Rectal smooth muscle tissue (tissue), 1 donor: Measurements from ENCODE around the gene ATRIP.
A peak's percentile ranks its signal among the peaks of the same experiment; 100 is the strongest.

ENCODE experiments used
- H3K27ac ChIP-seq: one replicate; pipeline ENCODE4 v1.7.0; 2013; ENCODE audit warnings: low read depth, low read length, inconsistent platforms
- H3K27me3 ChIP-seq: one replicate; pipeline ENCODE4 v1.7.0; 2013; ENCODE audit warnings: low read length; ENCODE audit not compliant: control insufficient read depth, insufficient read depth
- H3K36me3 ChIP-seq: one replicate; pipeline ENCODE4 v1.7.0; 2013; ENCODE audit warnings: low read length; ENCODE audit not compliant: control insufficient read depth, insufficient read depth
- H3K4me1 ChIP-seq: one replicate; pipeline ENCODE4 v1.7.0; 2013; ENCODE audit warnings: low read length; ENCODE audit not compliant: control insufficient read depth, insufficient read depth
- H3K4me3 ChIP-seq: one replicate; pipeline ENCODE4 v1.7.0; 2013; ENCODE audit warnings: low read length
- H3K9ac ChIP-seq: one replicate; pipeline ENCODE4 v1.7.0; 2013; ENCODE audit warnings: low read length

ATRIP gene

GRCh38 chr3:48422272-48422671 lies 24.3 kb upstream of the ATRIP start:
- no peak overlapping the region for H3K27ac ChIP-seq
- H3K9ac ChIP-seq: no peak overlapping the region

GRCh38 chr3:48422681-48423080 lies 23.9 kb upstream of the ATRIP start:
- Histone ChIP-seq H3K36me3 (peaks cover 11% of the 10 kb centered on the region), H3K27ac (no peak overlapping the region), H3K4me3 (no peak overlapping the region), H3K4me1 (peaks cover 30% of the 10 kb centered on the region), H3K9ac (no peak overlapping the region), H3K27me3 (no peaks in the 10 kb centered on the region)

More at GRCh38 chr3:48422272-48422671, 24.3 kb upstream of the ATRIP start:
- Histone ChIP-seq H3K4me3 (no peak overlapping the region), H3K36me3 (peaks cover 14% of the 10 kb centered on the region), H3K27me3 (no peaks in the 10 kb centered on the region), H3K4me1 (peaks cover 27% of the 10 kb centered on the region)

- Histone ChIP-seq H3K27ac (peak overlapping the region; percentile 33), H3K4me1 (peaks cover 36% of the 10 kb centered on the region), H3K9ac (no peak overlapping the region)
Measured at GRCh38 chr3:48423241-48423882, 23.2 kb upstream of the ATRIP start.

GRCh38 chr3:48423883-48424695 lies 22.4 kb upstream of the ATRIP start:
- Histone ChIP-seq H3K4me1 (peaks cover 37% of the 10 kb centered on the region), H3K27ac (no peak overlapping the region), H3K27me3 (no peaks in the 10 kb centered on the region), H3K9ac (no peak overlapping the region), H3K36me3 (peaks cover 5% of the 10 kb centered on the region), H3K4me3 (no peak overlapping the region)

More at GRCh38 chr3:48423241-48423882, 23.2 kb upstream of the ATRIP start:
- Histone ChIP-seq H3K27me3 (no peaks in the 10 kb centered on the region), H3K4me3 (no peak overlapping the region), H3K36me3 (peaks cover 11% of the 10 kb centered on the region)

GRCh38 chr3:48425281-48425812 lies 21.2 kb upstream of the ATRIP start:
- Histone ChIP-seq H3K27me3 (no peaks in the 10 kb centered on the region), H3K27ac (peak overlapping the region; percentile 88), H3K4me1 (peaks cover 41% of the 10 kb centered on the region), H3K9ac (no peak overlapping the region), H3K36me3 (peaks cover 2% of the 10 kb centered on the region), H3K4me3 (no peak overlapping the region)

- no peaks in the 10 kb centered on the region for H3K27me3 ChIP-seq
- no peak overlapping the region for H3K9ac ChIP-seq
- peak overlapping the region; percentile 88 for H3K27ac ChIP-seq
- peak overlapping the region; percentile 44 for H3K4me3 ChIP-seq
- H3K4me1 ChIP-seq: peaks cover 42% of the 10 kb centered on the region
- H3K36me3 ChIP-seq: no peaks in the 10 kb centered on the region
Measured at GRCh38 chr3:48426401-48426909, 20.1 kb upstream of the ATRIP start.

GRCh38 chr3:48426944-48427629 lies 19.4 kb upstream of the ATRIP start:
- peak overlapping the region; percentile 69 for H3K4me3 ChIP-seq
- H3K9ac ChIP-seq: no peak overlapping the region
- no peaks in the 10 kb centered on the region for H3K36me3 ChIP-seq
- H3K27me3 ChIP-seq: no peaks in the 10 kb centered on the region
- H3K4me1 ChIP-seq: peaks cover 42% of the 10 kb centered on the region
- H3K27ac ChIP-seq: peak overlapping the region; percentile 88

- H3K4me1 ChIP-seq: peaks cover 42% of the 10 kb centered on the region
- peak overlapping the region; percentile 69 for H3K4me3 ChIP-seq
- peak overlapping the region; percentile 88 for H3K27ac ChIP-seq
- peak overlapping the region; percentile 54 for H3K9ac ChIP-seq
- H3K36me3 ChIP-seq: no peaks in the 10 kb centered on the region
- no peaks in the 10 kb centered on the region for H3K27me3 ChIP-seq
Measured at GRCh38 chr3:48427630-48427962, 18.9 kb upstream of the ATRIP start.

- no peaks in the 10 kb centered on the region for H3K27me3 ChIP-seq
Measured at GRCh38 chr3:48428088-48428571, 18.4 kb upstream of the ATRIP start.

GRCh38 chr3:48428572-48429316 lies 17.8 kb upstream of the ATRIP start:
- Histone ChIP-seq H3K27me3 (no peaks in the 10 kb centered on the region), H3K4me1 (peaks cover 42% of the 10 kb centered on the region), H3K27ac (peak overlapping the region; percentile 88), H3K36me3 (peaks cover 5% of the 10 kb centered on the region), H3K4me3 (peak overlapping the region; percentile 69), H3K9ac (peak overlapping the region; percentile 54)

More at GRCh38 chr3:48428088-48428571, 18.4 kb upstream of the ATRIP start:
- H3K4me3 ChIP-seq: peak overlapping the region; percentile 69
- peak overlapping the region; percentile 88 for H3K27ac ChIP-seq
- peaks cover 42% of the 10 kb centered on the region for H3K4me1 ChIP-seq
- peak overlapping the region; percentile 54 for H3K9ac ChIP-seq
- H3K36me3 ChIP-seq: peaks cover 2% of the 10 kb centered on the region

GRCh38 chr3:48429317-48429959 lies 17.1 kb upstream of the ATRIP start:
- peaks cover 5% of the 10 kb centered on the region for H3K36me3 ChIP-seq
- H3K4me1 ChIP-seq: peaks cover 46% of the 10 kb centered on the region
- H3K4me3 ChIP-seq: peak overlapping the region; percentile 69
- H3K9ac ChIP-seq: peak overlapping the region; percentile 26
- peak overlapping the region; percentile 88 for H3K27ac ChIP-seq
- H3K27me3 ChIP-seq: no peaks in the 10 kb centered on the region
